HS-27A (cell line): ENCODE measurements around the gene SLC34A3.
"Not testable (repeated sequence)": the region's sequence is repeated elsewhere in the genome, so short reads cannot be mapped to it uniquely, and the experiment has no call there.

ENCODE experiments used
- DNase-seq: peaks from one replicate; pipeline ENCODE4 v3.0.0-alpha.2; 2012; ENCODE audit warnings: low read depth, missing footprints

Gene SLC34A3

DNA sequence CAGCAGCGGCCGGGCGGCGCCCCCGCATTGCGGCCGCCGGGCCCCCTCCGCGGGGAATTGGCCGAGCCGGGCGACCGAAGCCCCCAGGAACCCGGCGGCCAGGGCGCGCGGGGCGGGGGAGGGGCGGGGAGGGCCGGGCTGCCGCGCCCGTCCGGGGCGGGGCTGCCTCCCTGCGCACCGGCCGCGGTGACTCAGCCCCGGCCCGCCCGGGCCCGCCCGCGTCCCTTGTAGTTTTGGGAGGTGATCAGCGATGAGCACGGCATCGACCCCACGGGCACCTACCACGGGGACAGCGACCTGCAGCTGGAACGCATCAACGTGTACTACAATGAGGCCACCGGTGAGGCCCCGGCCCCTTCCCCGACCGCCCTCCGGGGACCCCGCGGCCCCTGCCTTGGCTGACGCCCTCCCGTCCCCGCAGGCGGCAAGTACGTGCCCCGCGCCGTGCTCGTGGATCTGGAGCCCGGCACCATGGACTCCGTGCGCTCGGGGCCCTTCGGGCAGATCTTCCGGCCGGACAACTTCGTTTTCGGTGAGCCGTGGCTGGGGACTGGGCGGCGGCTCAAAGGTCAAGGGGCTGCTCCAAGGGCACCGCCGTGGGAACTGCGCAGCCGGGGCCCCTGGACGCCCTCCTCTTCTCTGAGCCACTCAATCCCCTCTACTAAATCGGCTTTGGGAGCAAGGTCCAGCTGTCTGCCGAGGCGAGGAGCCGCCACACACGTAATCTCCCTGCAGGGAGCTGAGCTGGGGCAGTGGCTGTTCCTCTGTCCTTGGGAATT, 11.0 kb downstream of the SLC34A3 start:
- DNase-seq, result no peak

GRCh38 chr9:137242269-137243203, 11.8 kb downstream of the SLC34A3 start:
- DNase-seq, result no peak

DNA sequence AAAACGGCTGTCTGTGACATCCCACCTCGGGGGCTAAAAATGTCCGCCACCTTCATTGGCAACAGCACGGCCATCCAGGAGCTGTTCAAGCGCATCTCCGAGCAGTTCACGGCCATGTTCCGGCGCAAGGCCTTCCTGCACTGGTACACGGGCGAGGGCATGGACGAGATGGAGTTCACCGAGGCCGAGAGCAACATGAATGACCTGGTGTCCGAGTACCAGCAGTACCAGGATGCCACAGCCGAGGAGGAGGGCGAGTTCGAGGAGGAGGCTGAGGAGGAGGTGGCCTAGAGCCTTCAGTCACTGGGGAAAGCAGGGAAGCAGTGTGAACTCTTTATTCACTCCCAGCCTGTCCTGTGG, 12.5 kb downstream of the SLC34A3 start:
- not testable (repeated sequence) for DNase-seq

DNA sequence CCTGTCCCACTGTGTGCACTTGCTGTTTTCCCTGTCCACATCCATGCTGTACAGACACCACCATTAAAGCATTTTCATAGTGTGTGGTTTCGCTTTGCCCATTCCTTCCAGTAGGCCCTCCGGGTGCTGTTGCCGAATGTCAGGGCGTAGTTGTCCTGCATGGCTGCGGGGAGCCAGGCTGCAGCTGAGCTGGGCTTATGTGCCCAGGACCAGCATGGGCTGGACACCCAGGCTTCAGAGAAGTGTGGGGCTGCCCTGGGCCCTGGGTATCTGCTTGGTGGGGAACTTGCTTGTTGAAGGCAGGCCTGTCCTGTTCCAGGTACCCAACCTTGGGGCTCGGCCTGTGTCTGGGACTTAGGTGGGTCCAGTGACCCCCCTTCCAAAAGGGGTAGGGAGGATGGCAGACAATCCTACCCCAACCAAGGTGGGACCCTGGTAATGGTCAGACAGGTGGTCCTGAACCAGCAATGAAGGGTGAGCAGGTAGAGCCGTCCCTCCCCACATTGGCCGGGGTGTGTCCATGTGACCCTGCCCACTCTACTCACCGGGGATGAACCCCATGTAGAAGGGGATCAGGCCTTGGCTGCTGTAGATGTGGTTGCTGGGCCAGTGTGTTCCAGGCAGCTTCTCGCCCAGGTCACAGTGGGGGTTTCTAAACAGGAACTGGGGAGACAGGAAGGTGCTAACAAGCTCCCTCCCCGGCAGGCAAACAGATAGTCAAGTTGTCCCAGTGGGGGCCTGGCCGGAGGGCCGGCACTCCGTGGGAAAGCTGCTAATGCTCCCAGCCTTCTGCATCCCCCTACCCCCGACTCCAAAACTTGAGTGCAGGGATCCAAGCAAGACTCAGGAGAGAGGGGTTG, 13.2 kb downstream of the SLC34A3 start:
- DNase-seq, result no peak

- no peak for DNase-seq
Observed at GRCh38 chr9:137244486-137245449, 14.1 kb downstream of the SLC34A3 start.

GRCh38 chr9:137245450-137246421, 15.0 kb downstream of the SLC34A3 start:
- DNase-seq, result no peak

GRCh38 chr9:137247135-137247915, 16.6 kb downstream of the SLC34A3 start:
- no peak for DNase-seq

GRCh38 chr9:137247916-137248175, 17.1 kb downstream of the SLC34A3 start:
- no peak for DNase-seq

DNA sequence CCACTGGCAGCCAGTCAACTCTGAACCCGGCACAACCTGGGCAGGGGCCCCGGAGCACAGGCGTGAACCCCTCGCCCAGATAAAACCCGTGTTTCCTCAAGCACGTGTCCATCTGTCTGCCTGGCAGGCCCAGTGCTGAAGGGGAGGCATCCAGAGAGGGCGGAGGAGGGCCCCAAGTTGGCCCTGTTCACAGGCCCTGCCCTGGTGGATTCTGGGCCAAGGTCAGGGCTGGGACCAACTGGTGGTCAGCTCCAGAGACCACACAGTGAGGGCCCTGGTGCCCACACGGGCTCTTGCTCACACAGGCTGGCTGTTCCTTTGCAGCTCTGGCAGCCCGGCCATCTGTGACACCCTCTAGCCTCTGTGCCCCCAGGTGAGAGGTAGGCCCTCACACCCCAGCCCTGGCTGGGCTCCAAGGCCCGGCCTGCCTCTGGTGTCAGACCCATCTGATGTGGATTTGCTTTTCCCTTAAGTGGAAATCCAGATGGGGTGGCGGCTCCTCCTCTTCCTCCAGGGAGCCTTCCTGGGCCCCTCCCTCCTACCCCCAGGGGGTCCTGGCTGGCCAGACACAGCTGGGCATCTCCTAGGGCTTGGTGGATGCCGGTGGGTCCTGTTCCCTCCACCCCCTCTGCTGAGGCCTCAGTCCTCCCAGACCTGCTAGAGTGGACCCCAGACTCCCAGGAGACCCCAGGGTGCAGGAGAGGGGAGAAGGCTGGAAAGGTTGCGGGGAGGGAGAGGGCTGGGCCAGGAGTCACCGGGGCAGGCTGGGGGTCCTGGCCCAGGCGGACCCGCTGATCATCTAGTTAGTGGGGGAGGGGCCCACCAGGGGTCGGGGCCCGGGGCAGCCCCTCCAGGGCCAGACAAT, 19.9 kb downstream of the SLC34A3 start:
- DNase-seq, result no peak

DNA sequence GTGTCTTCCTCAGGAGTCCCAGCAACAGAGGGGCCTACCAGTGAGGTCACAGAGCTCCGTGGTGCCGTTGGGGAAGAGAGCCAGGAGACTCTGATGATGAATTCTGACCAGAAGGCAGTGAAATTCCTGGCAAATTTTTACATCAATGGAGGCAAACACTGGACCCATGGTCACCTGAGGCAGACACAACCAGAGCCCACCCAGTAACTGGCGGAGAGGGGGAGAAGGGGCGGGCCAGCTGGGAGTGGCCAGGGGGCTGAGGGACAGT, 20.4 kb downstream of the SLC34A3 start, which contains the start of gene STPG3:
Gene STPG3 (plus strand): TSS at position 93 of the 268 bp plus-strand sequence. CDS start 1 bp downstream, at position 94.
- DNase-seq, result no peak

DNA sequence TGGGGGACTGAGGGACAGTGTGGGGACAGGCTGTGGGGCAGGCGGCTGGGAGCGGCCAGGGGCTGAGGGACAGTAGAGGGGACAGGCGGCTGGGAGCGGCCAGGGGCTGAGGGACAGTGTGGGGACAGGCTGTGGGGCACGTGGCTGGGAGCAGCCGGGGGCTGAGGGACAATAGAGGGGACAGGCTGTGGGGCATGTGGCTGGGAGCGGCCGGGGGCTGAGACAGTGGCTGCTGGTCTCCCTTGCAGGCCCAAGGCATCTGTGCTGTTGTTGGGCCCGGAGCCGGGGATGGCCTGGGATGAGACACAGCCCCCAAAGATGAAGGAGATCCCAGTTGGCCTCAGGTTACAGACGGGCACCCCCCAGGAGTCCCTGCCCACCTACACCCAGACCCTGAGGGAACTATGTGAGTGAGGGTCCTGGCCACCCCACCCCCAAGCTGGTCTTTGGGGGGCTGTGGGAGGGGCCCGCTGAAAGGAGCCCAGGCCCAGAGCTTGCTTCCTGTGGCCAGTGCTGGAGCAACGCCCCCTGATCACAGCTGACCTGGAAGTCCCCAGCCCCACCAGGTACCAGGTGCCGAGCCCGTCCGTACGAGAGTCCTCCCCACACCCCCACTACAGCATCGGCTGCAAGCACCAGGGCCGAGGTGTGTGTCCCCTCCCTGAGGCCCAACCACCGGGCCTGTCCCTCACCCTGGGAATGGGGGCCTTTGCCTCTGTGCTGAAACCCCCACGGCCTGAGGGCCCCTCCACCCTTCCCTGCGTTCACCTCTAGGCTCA, 21.0 kb downstream of the SLC34A3 start:
- DNase-seq, result no peak

DNA sequence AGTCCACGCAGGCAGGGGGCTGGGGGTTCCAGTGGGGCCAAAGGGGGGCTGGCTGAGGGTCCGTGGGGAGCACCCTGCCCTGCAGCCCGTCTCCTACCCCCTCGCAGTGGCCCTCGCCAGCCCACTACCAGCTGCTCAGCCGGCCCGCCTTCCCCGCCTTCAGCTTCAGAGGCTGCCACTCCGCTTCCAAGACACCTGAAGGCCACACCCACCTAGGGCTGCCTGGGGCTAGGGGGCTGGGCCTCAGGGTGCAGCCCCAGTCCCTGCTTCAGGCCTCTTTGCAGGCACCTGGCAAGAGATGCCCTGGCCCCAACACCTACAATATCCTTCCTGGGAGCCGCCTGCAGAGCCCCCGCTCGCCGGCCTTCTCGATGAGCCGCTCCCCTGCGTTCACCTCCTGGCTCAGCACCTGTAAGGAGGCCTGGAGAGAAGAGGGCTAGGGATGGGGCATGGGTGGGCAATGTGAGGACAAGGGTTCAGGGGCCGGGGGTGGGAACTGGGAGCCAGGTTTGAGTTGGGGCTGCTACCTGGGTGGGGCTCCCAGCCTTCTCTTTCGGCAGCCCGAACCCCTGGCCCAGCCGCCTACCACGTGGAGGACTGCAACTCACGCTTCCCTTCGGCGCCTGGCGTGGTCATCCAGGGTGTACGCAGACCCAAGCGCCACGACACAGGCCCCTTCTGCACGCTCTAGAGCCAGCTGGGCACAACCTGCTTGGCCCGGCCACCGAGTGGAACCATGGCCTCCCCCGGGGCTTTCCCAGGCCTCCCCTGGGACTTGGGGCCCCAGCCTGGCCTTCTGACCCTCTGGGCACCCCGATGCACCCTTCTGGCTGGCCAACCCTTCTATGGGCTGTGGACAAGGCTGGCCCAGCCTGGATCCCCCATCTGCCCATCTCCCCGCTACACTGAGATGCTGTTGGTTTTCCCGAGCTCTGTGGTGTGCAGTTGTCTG, 22.1 kb downstream of the SLC34A3 start:
- DNase-seq, result no peak

DNA sequence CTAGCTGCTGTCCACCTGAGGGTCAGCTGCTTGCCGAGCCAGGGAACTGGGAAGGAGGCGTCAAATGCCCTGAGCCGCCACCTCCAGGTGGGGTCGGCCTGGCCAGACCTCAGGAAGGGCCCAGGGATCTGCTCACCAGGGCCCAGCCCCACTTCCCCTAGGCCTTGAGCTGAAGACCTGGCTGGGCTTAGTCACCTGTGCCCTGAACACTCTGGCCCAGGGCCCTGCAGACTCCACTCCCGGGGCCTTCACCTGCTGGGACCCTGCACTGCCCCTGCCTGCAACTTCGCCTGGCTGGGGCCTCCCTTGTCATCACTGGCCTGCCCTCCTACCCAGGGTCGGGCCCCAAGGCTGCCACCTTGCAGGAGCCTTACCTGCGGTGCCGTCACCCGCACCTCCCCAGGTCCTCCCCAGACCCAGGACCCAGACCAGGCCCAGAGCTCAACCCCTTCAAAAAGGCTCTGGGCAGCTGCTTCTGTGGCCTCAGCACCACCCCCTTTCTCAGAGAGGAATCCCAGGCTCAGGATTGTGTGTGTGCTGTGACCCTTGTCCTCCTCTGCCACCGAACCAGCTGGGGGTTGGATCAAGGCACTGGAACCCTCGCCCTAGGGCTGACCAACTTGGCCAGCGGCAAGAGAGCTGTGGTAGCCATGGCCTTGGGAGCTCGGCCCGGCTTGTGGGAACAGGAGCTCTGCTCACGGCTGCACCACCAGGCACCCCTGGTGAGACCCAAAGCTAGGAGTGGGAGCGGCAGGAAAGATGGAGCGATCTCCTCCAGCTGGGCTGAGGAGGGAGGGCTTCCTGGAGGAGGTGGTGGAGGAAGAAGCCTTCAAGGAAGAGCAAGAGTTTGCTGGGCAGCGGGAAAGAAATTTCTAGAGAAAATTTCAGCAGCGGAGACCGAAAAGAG, 23.3 kb downstream of the SLC34A3 start:
- no peak for DNase-seq

GRCh38 chr9:137254624-137255447, 24.1 kb downstream of the SLC34A3 start, which contains the start of gene NELFB:
NELFB (plus strand) TSS chr9:137255327.
- no peak for DNase-seq
